Measurements from ENCODE around the gene SIGMAR1. TPM values are rescaled to one million over a fixed set of nuclear protein-coding genes. Genes with fewer than 3 reads are reported as not detected.
A peak's percentile ranks its signal among the peaks of the same experiment; 100 is the strongest.

The SIGMAR1 gene
- total RNA-seq, 1 donor from 2014 or later = 73.2 TPM

- no peak for DNase-seq (ENCODE audit: low read depth)
- H3K4me1 ChIP-seq (ENCODE audit: insufficient read depth, low read length) = no peaks in the 10 kb centered on the region
Measured at GRCh38 chr9:34590381-34591247, 47.0 kb downstream of the SIGMAR1 start.

GRCh38 chr9:34589636-34590380 lies 47.8 kb downstream of the SIGMAR1 start, which contains the start of gene CNTFR:
Gene CNTFR, minus strand, starts transcription at chr9:34589724. Its CDS starts 20,743 bp downstream, at chr9:34568981.
- Histone ChIP-seq H3K9me3 (ENCODE audit: insufficient read depth, low read depth, low read length) (no peaks in the 10 kb centered on the region), H2AFZ (ENCODE audit: low read depth, low read length) (peak within 1 kb of the TSS; percentile 26), H3K9ac (ENCODE audit: low read length) (no peak within 1 kb of the TSS), H3K4me3 (ENCODE audit: insufficient read depth, low read depth, low read length) (peak within 1 kb of the TSS; percentile 10), H3K4me1 (ENCODE audit: insufficient read depth, low read length) (no peaks in the 10 kb centered on the region), H3K27ac (ENCODE audit: low read depth, low read length) (no peak within 1 kb of the TSS), H3K36me3 (ENCODE audit: insufficient read depth, low read length) (no peaks in the 10 kb centered on the region), H4K20me1 (ENCODE audit: insufficient read depth, low read length) (peaks cover 16% of the 10 kb centered on the region), H3K79me2 (ENCODE audit: insufficient read depth, low read length) (no peaks in the 10 kb centered on the region), H3K27me3 (ENCODE audit: insufficient read depth, low read length) (peaks cover 79% of the 10 kb centered on the region), H3K4me2 (ENCODE audit: low read length) (peak within 1 kb of the TSS; percentile 78)
- DNase-seq (ENCODE audit: low read depth) = no peak
- TF ChIP-seq EZH2 (IDR thresholded peaks at IDR 0.05; ENCODE audit: insufficient read depth, low read length) = peak; percentile 78
- no peak for TF ChIP-seq CTCF (IDR thresholded peaks at IDR 0.05; ENCODE audit: insufficient read depth, low read depth, low read length)
- FAIRE-seq = no peak
- H3K4me3 Mint-ChIP-seq (ENCODE audit: unreplicated experiment) = peak within 1 kb of the TSS; percentile 83
- no peak within 1 kb of the TSS for H3K27ac Mint-ChIP-seq (ENCODE audit: unreplicated experiment)
- no peaks in the 10 kb centered on the region for H3K4me1 Mint-ChIP-seq (ENCODE audit: low read depth, unreplicated experiment)
- peaks cover 8% of the 10 kb centered on the region for H3K9me3 Mint-ChIP-seq (ENCODE audit: unreplicated experiment)
- H3K27me3 Mint-ChIP-seq (ENCODE audit: low read depth, unreplicated experiment) = peaks cover 72% of the 10 kb centered on the region
- no peaks in the 10 kb centered on the region for H3K36me3 Mint-ChIP-seq (ENCODE audit: low read depth, unreplicated experiment)

More at GRCh38 chr9:34590381-34591247, 47.0 kb downstream of the SIGMAR1 start:
- no peak for FAIRE-seq
- Histone ChIP-seq H3K9me3 (ENCODE audit: insufficient read depth, low read depth, low read length) (no peaks in the 10 kb centered on the region), H3K36me3 (ENCODE audit: insufficient read depth, low read length) (no peaks in the 10 kb centered on the region), H3K4me3 (ENCODE audit: insufficient read depth, low read depth, low read length) (peak overlapping the region; percentile 10), H4K20me1 (ENCODE audit: insufficient read depth, low read length) (peaks cover 16% of the 10 kb centered on the region), H3K27ac (ENCODE audit: low read depth, low read length) (no peak overlapping the region), H2AFZ (ENCODE audit: low read depth, low read length) (no peak overlapping the region), H3K79me2 (ENCODE audit: insufficient read depth, low read length) (no peaks in the 10 kb centered on the region), H3K27me3 (ENCODE audit: insufficient read depth, low read length) (peaks cover 72% of the 10 kb centered on the region), H3K4me2 (ENCODE audit: low read length) (peak overlapping the region; percentile 78), H3K9ac (ENCODE audit: low read length) (no peak overlapping the region)
- Mint-ChIP-seq H3K4me3 (ENCODE audit: unreplicated experiment) (peak overlapping the region; percentile 70), H3K36me3 (ENCODE audit: low read depth, unreplicated experiment) (no peaks in the 10 kb centered on the region), H3K27ac (ENCODE audit: unreplicated experiment) (no peak overlapping the region), H3K27me3 (ENCODE audit: low read depth, unreplicated experiment) (peaks cover 69% of the 10 kb centered on the region), H3K9me3 (ENCODE audit: unreplicated experiment) (peaks cover 5% of the 10 kb centered on the region), H3K4me1 (ENCODE audit: low read depth, unreplicated experiment) (no peaks in the 10 kb centered on the region)
- TF ChIP-seq EZH2 (IDR thresholded peaks at IDR 0.05; ENCODE audit: insufficient read depth, low read length) (no peak), CTCF (IDR thresholded peaks at IDR 0.05; ENCODE audit: insufficient read depth, low read depth, low read length) (no peak)

Measured in astrocyte (in vitro differentiated cells and primary cell).